Mucosa of descending colon (tissue), 3 donors: ENCODE measurements around the gene WDR86. TPM values are rescaled to one million over a fixed set of nuclear protein-coding genes. Genes with fewer than 3 reads are reported as not detected.

ENCODE experiments used
- ATAC-seq: fragments of 200-7000 bp; cut with Tn5 transposase; one replicate; pipeline ENCODE4 v1.9.1; 2020; ENCODE audit warnings: mild to moderate bottlenecking, moderate library complexity
- DNase-seq, 3 donors: peaks; one replicate each; pipeline ENCODE4 v3.0.0-alpha.2; 2020
- H3K36me3 ChIP-seq: fragments of 200-600 bp; one replicate; pipeline ENCODE4 v1.8.0; 2021; ENCODE audit warnings: low read depth, mild to moderate bottlenecking
- H3K4me1 ChIP-seq: fragments of 200-600 bp; one replicate; pipeline ENCODE4 v1.8.0; 2021; ENCODE audit warnings: low read depth, mild to moderate bottlenecking
- H3K4me3 ChIP-seq: fragments of 200-600 bp; one replicate; pipeline ENCODE4 v1.8.0; 2021; ENCODE audit warnings: mild to moderate bottlenecking
- H3K9me3 ChIP-seq: fragments of 200-600 bp; one replicate; pipeline ENCODE4 v1.8.0; 2021; ENCODE audit warnings: mild to moderate bottlenecking
- intact Hi-C, 2 donors: fragments of 100-400 bp; cut with DNase I in 1 of 2; cut with micrococcal nuclease in 1 of 2; formaldehyde crosslinking; loops; one replicate each; pipeline versions ENCODE4 v1.11.0 to v1.11.1; 2022; cut with DNase I, micrococcal nuclease
- total RNA-seq, 3 donors: library from RNA; stranded (reverse); fragmentation: NEBNext Ultra II Directional in 2 of 3; extraction: Animal tissue kit (Norgen Biotek cat#: 25700) in 2 of 3; gene quantifications; one replicate each; pipeline versions ENCODE4 v1.2.1 to v1.2.4, GENCODE V29; 2021 to 2023
- TF ChIP-seq, protein P1 (sequence below): fragments of 200-600 bp; IDR thresholded peaks from one replicate; pipeline ENCODE4 v1.8.0; 2022; ENCODE audit warnings: antibody characterized with exemption, mild to moderate bottlenecking
- donor health status: DM: no; HTN: no; CAD: no; lungs with moderate emphysema.
- donor health status: DM: no; HTN: no; CAD: no.
- donor health status: DM: no; HTN: yes; CAD: no.

Gene WDR86
- total RNA-seq, 3 donors from 2014 or later, result 0.38 to 16.6 (median 1.2) TPM

- TF ChIP-seq, protein P1, sequence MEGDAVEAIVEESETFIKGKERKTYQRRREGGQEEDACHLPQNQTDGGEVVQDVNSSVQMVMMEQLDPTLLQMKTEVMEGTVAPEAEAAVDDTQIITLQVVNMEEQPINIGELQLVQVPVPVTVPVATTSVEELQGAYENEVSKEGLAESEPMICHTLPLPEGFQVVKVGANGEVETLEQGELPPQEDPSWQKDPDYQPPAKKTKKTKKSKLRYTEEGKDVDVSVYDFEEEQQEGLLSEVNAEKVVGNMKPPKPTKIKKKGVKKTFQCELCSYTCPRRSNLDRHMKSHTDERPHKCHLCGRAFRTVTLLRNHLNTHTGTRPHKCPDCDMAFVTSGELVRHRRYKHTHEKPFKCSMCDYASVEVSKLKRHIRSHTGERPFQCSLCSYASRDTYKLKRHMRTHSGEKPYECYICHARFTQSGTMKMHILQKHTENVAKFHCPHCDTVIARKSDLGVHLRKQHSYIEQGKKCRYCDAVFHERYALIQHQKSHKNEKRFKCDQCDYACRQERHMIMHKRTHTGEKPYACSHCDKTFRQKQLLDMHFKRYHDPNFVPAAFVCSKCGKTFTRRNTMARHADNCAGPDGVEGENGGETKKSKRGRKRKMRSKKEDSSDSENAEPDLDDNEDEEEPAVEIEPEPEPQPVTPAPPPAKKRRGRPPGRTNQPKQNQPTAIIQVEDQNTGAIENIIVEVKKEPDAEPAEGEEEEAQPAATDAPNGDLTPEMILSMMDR, result no peak
Observed at GRCh38 chr7:151384776-151385625, 24.8 kb downstream of the WDR86 start.

DNA sequence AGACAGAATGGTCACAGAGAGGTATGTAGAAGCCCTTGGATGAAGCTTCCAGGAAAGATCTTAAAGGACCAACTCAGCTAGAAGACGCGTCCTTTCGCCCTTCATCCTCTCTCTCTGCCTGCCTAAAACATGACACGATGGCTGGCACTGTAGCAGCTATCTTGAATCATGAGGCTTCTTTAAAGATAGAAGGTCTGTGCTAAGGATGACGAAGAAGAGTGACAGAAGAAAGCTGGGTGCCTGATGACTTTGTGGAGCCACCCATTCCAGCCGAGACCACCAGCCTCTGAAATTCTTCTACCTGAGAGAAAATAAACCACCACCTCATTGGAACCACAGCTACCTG lies 25.5 kb downstream of the WDR86 start:
- TF ChIP-seq, protein P1, result no peak
- H3K4me3 ChIP-seq, result no peak overlapping the region
- H3K4me1 ChIP-seq, result peaks cover 10% of the 10 kb centered on the region
- ATAC-seq (no peak), DNase-seq (no peak)
- intact Hi-C loops, result no loop called here
- H3K9me3 ChIP-seq, result no peaks in the 10 kb centered on the region
- no peaks in the 10 kb centered on the region for H3K36me3 ChIP-seq

More at GRCh38 chr7:151384776-151385625, 24.8 kb downstream of the WDR86 start:
- no peaks in the 10 kb centered on the region for H3K36me3 ChIP-seq
- peaks cover 10% of the 10 kb centered on the region for H3K4me1 ChIP-seq
- H3K9me3 ChIP-seq, result no peaks in the 10 kb centered on the region
- DNase-seq (peak in 1 of 3 donors; percentile 5), ATAC-seq (no peak)
- H3K4me3 ChIP-seq, result no peak overlapping the region
- intact Hi-C loops, result no loop called here

DNA sequence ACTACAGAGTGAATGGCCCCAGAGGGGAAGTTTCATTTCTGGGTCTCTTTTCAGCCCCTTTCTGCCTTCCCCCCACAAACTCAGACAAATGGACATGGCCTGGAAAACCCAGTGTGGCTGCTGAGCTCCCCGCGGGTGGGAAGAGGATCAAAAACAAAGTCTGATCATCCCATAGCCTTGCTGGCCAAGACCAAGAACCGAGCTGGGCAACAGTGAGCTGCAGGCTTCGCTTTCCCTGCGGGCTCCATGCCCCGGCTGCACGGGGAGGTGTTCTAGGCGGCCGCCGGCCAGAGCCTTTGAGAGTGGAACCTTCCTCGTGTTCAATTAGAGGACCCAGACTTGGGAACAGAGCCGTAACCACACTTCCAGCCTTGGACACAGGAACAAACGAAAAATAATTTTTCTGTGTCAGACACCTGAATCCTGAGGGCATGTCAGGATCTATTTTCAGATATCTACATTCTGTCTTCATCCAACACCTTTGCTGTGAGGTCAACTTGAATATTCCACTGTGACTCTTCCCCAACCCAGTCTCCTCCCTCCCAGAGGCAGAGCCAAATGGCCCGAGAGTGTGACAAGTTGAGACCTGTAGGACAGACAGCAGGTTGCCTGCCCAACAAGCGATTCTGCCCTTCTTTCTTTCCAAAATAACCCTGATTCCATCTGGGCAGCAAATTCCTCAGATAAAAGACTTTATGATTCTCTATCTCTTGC lies 26.0 kb downstream of the WDR86 start:
- no peak for ATAC-seq

GRCh38 chr7:151382079-151382885 lies 27.6 kb downstream of the WDR86 start:
- ATAC-seq, result peak; percentile 7
- Histone ChIP-seq H3K4me1 (peaks cover 10% of the 10 kb centered on the region), H3K9me3 (no peaks in the 10 kb centered on the region), H3K4me3 (no peak overlapping the region), H3K36me3 (peaks cover 2% of the 10 kb centered on the region)
- TF ChIP-seq, protein P1, result no peak
- intact Hi-C loops, result no loop called here
- peak in 1 of 3 donors; percentile 23 for DNase-seq

More for the DNA sequence above, 26.0 kb downstream of the WDR86 start:
- intact Hi-C loops, result no loop called here
- H3K9me3 ChIP-seq, result no peaks in the 10 kb centered on the region
- no peaks in the 10 kb centered on the region for H3K36me3 ChIP-seq
- TF ChIP-seq, protein P1, result no peak
- no peak overlapping the region for H3K4me3 ChIP-seq
- H3K4me1 ChIP-seq, result peaks cover 10% of the 10 kb centered on the region
- peak in 1 of 3 donors; percentile 6 for DNase-seq

- TF ChIP-seq, protein P1, result no peak
- peak; percentile 45 for ATAC-seq
- intact Hi-C loops, result no loop called here
- Histone ChIP-seq H3K4me3 (no peak overlapping the region), H3K9me3 (no peaks in the 10 kb centered on the region), H3K36me3 (peaks cover 2% of the 10 kb centered on the region), H3K4me1 (peaks cover 10% of the 10 kb centered on the region)
- DNase-seq, result peak in 2 of 3 donors; percentile 35 to 49
Observed at GRCh38 chr7:151381348-151382078, 28.3 kb downstream of the WDR86 start.
